Subcutaneous adipose tissue (tissue), 4 donors: ENCODE results near the gene SEMA3G. TPM values are rescaled to one million over a fixed set of nuclear protein-coding genes. Genes with fewer than 3 reads are reported as not detected.

Source experiments
- CTCF ChIP-seq: fragments of 450-650 bp; IDR thresholded peaks from one replicate; pipeline ENCODE4 v1.5.1; 2016; ENCODE audit warnings: low read depth, mild to moderate bottlenecking, control low read depth, antibody characterized with exemption, moderate library complexity
- total RNA-seq, 4 donors: library from RNA; depleted of rRNA; stranded (reverse); fragments of >200 nt; gene quantifications; one replicate each; pipeline ENCODE4 v1.1.0, GENCODE V29; 2016

Gene SEMA3G
- total RNA-seq, 4 donors from 2014 or later, result 97.3 to 373 (median 164) TPM

- TF ChIP-seq CTCF, result no peak
Observed at GRCh38 chr3:52477076-52477795, 32.3 kb upstream of the SEMA3G start.

DNA sequence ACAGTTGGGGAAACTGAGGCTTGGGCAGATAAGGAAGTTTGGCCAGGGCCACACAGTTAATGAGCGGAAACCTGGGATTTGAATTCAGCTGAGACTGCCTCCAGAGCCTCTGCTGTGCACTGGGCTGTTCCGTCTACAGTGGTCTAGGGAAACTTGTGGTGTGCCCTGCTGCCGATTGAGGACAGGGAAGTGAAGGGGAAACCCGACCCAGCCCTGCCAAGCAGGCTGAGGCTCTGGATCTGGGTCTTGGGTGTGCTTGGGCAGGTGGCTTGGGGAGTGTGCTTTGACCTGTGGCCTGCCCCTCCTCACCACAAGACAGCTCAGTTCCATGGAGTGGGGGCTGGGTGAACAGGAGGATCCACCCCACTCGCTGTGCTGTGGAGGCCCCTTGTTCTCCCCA lies 28.1 kb upstream of the SEMA3G start:
- no peak for TF ChIP-seq CTCF

GRCh38 chr3:52472239-52473000 lies 27.5 kb upstream of the SEMA3G start:
- TF ChIP-seq CTCF, result no peak

DNA sequence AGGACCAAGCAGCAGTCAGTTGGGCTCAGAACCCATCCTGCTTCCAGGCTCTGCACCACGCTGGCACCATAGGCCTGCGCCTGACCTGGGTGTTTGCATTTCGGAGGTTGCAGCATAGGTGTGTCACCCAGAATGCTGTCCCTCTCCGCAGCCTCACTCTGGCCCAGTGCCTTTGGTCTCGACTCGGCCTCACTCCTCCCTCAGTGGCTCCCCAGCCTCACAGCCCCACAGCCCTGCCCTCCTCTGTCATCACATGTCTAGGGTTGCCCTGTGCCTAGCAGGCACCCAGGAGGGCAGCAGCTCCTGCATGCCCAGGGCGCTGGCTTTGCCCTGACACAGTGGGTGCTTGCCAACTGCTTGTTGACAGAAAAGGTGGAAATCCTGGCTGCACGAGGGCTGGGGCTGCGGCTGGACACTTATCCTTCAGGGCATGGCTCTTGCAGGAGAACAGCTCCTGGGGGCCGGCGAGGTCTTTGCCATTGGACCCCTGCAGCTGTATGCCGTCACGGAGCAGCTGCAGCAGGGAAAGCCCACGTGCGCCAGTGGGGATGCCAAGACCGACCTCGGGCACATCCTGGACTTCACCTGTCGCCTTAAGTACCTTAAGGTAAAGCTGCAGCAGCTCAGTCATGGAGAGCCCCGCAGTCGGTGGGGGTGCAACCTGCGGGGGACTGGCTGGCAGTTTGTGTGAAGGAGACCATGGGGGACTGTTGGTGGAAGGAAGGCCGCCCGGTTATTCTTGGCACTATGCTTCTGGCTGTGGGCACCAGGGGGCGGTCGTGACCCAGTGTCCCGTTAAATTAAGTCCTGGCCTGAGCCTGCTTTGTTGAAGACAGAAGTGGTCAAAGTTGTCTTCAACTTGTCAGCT lies 26.7 kb upstream of the SEMA3G start:
- no peak for TF ChIP-seq CTCF

DNA sequence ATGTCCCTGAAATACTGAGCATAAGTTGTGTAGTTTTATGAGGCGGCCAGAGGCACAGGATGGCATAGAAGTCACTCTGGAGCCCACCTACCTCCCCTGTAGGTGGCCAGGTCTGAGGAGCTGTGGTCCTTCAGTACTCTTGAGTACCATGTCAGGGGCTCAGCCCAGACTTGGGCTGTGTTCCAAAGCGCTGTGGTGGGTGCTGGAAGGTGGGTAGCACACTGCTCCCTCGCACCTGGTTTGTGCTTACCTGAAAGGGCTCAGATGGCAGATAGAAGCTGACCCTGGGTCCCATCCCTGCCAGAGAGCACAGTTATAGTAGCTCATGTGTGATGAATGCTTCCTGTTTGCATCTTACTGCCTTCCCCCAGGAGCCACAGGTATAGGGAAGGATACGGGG lies 26.0 kb upstream of the SEMA3G start:
- no peak for TF ChIP-seq CTCF

GRCh38 chr3:52469001-52469400 lies 24.1 kb upstream of the SEMA3G start:
- TF ChIP-seq CTCF, result no peak

GRCh38 chr3:52468336-52468735 lies 23.4 kb upstream of the SEMA3G start:
- TF ChIP-seq CTCF, result no peak
